Smooth muscle cell (in vitro differentiated cells): ENCODE measurements around the gene AQP2. TPM values are rescaled to one million over a fixed set of nuclear protein-coding genes. Genes with fewer than 3 reads are reported as not detected.

Experiments
- DNase-seq: peaks from one replicate; lab custom pipeline; 2025; ENCODE audit not compliant: unreplicated experiment; lab: John Stamatoyannopoulos, UW
- H2AFZ ChIP-seq: fragments of 200-600 bp; sonication (generic); 2 replicates; pipeline ENCODE4 v1.6.0; 2016; ENCODE audit warnings: antibody characterized with exemption, low read depth, mild to moderate bottlenecking
- H3F3A ChIP-seq: fragments of 200-600 bp; sonication (generic); 2 replicates; pipeline ENCODE4 v1.6.0; 2017; ENCODE audit warnings: antibody characterized with exemption, low read depth
- H3K27ac ChIP-seq: fragments of 200-600 bp; sonication (generic); 2 replicates; pipeline ENCODE4 v1.5.1; 2016; ENCODE audit warnings: low read depth, mild to moderate bottlenecking
- H3K27me3 ChIP-seq: fragments of 200-600 bp; sonication (generic); 2 replicates; pipeline ENCODE4 v1.6.1; 2016; ENCODE audit warnings: low read depth, mild to moderate bottlenecking
- H3K36me3 ChIP-seq: fragments of 200-600 bp; sonication (generic); 2 replicates; pipeline ENCODE4 v1.5.1; 2016; ENCODE audit warnings: low read depth
- H3K4me1 ChIP-seq: fragments of 200-600 bp; sonication (generic); 2 replicates; pipeline ENCODE4 v1.5.1; 2016; ENCODE audit warnings: low read depth
- H3K4me2 ChIP-seq: fragments of 200-600 bp; sonication (generic); 2 replicates; pipeline ENCODE4 v1.6.0; 2016; ENCODE audit warnings: mild to moderate bottlenecking
- H3K4me3 ChIP-seq: fragments of 200-600 bp; sonication (generic); 2 replicates; pipeline ENCODE4 v1.5.1; 2016; ENCODE audit warnings: mild to moderate bottlenecking
- H3K79me2 ChIP-seq: fragments of 200-600 bp; sonication (generic); 2 replicates; pipeline ENCODE4 v1.6.0; 2016; ENCODE audit warnings: low read depth, mild to moderate bottlenecking
- H3K9ac ChIP-seq: fragments of 200-600 bp; sonication (generic); 2 replicates; pipeline ENCODE4 v1.6.0; 2016; ENCODE audit warnings: low read depth
- H3K9me3 ChIP-seq: fragments of 200-600 bp; sonication (generic); replicated peaks from 2 replicates; pipeline ENCODE4 v1.5.1; 2016; ENCODE audit warnings: low read depth
- H4K20me1 ChIP-seq: fragments of 200-600 bp; sonication (generic); 2 replicates; pipeline ENCODE4 v1.6.0; 2016; ENCODE audit warnings: low read depth
- WGBS: methylation state at CpG from one replicate; pipeline ENCODE4 v1.1.7; 2016; ENCODE audit warnings: low lambda C conversion rate; 5-methylcytosine and 5-hydroxymethylcytosine counted together
- polyA plus RNA-seq: library from polyadenylated mRNA; unstranded; fragments of >200 nt; fragmentation: Nextera tagmentation; extraction: Ambion mirVana; gene quantifications from 2 replicates; pipeline ENCODE4 v1.2.1, GENCODE V29; 2016
- total RNA-seq: library from RNA; depleted of rRNA; stranded (reverse); fragments of >200 nt; gene quantifications from 2 replicates; pipeline ENCODE4 v1.2.3, GENCODE V29; 2014
- TF ChIP-seq, protein P1 (sequence below): fragments of 200-600 bp; sonication (generic); IDR thresholded peaks from 2 replicates; pipeline ENCODE4 v1.5.1; 2017; ENCODE audit warnings: borderline replicate concordance, mild to moderate bottlenecking, antibody characterized with exemption; ENCODE audit not compliant: insufficient read depth, poor library complexity, severe bottlenecking

The AQP2 gene
- total and polyA plus RNA-seq, 2 experiments from 2014 or later: 0.13 to 0.14 TPM

DNA sequence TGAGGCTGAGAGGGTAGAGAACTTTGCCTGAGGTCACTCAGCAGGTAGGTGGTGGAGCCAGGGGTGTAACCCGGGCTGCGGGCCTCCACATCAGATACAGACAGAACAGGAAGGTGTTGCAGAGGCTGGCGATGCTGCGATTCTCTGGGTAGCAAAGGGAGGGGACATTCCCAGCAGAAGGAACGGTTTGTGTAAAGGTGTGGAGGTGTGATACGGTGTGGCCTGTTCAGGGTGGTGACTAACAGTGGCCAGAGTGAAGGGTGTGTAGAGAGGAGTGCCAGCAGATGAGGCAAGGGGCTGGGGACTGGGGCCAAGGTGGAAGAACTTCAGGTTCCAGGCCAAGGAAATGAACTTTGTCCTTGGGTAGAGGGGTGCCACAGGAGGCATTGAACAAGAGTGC lies 28.6 kb upstream of the AQP2 start:
- H3K4me2 ChIP-seq: no peak overlapping the region
- no peaks in the 10 kb centered on the region for H3K27me3 ChIP-seq
- no peak overlapping the region for H3K27ac ChIP-seq
- no peak overlapping the region for H3K9ac ChIP-seq
- H3K79me2 ChIP-seq: no peaks in the 10 kb centered on the region
- 77% methylated on average over 6 of the region's 6 CpGs for WGBS
- TF ChIP-seq, protein P1, sequence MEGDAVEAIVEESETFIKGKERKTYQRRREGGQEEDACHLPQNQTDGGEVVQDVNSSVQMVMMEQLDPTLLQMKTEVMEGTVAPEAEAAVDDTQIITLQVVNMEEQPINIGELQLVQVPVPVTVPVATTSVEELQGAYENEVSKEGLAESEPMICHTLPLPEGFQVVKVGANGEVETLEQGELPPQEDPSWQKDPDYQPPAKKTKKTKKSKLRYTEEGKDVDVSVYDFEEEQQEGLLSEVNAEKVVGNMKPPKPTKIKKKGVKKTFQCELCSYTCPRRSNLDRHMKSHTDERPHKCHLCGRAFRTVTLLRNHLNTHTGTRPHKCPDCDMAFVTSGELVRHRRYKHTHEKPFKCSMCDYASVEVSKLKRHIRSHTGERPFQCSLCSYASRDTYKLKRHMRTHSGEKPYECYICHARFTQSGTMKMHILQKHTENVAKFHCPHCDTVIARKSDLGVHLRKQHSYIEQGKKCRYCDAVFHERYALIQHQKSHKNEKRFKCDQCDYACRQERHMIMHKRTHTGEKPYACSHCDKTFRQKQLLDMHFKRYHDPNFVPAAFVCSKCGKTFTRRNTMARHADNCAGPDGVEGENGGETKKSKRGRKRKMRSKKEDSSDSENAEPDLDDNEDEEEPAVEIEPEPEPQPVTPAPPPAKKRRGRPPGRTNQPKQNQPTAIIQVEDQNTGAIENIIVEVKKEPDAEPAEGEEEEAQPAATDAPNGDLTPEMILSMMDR: no peak
- no peaks in the 10 kb centered on the region for H3K36me3 ChIP-seq
- H3K4me3 ChIP-seq: no peak overlapping the region
- no peaks in the 10 kb centered on the region for H3K9me3 ChIP-seq
- DNase-seq: no peak
- H3F3A ChIP-seq: no peaks in the 10 kb centered on the region
- H4K20me1 ChIP-seq: no peaks in the 10 kb centered on the region
- no peaks in the 10 kb centered on the region for H3K4me1 ChIP-seq
- no peak overlapping the region for H2AFZ ChIP-seq

DNA sequence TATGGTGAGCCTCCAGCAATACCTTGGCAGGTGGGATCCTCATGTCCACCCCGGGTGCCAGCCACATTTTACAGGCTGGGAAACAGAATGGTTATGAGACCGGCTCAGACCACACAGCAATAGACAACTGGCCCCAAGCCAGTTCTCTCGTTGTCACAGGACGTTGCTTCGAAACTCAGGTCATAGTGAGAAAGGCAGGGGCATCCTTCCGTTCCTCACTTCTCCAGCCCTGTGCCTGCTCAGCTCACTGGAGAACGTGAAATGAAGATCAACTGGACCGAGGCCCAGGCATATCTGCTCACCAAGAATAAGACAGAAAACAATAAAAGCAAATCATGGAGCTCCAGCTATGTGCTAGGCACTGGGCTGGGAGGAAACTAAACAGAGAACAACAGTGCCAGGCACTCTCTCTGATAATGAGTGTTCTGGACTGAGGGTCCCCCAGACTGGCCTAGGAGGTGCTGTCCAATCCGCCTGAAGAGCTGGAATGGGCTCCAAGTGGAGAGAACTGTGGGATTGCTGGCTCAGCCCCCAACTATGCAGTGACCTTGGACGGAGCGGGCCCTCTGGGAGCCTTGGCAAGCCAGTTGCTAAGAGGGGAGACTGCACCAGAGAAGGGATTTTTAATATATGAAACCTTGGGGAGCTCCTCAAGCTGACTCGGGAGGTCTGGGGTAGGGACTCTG lies 28.0 kb upstream of the AQP2 start:
- WGBS: 93% methylated on average over 12 of the region's 12 CpGs
- no peaks in the 10 kb centered on the region for H3K36me3 ChIP-seq
- no peak overlapping the region for H3K27ac ChIP-seq
- H3K4me2 ChIP-seq: no peak overlapping the region
- TF ChIP-seq, protein P1: no peak
- no peaks in the 10 kb centered on the region for H3K27me3 ChIP-seq
- no peak for DNase-seq
- H3K4me3 ChIP-seq: no peak overlapping the region
- H4K20me1 ChIP-seq: no peaks in the 10 kb centered on the region
- H3K9ac ChIP-seq: no peak overlapping the region
- H3K79me2 ChIP-seq: no peaks in the 10 kb centered on the region
- H3K4me1 ChIP-seq: no peaks in the 10 kb centered on the region
- no peak overlapping the region for H2AFZ ChIP-seq
- H3K9me3 ChIP-seq: no peaks in the 10 kb centered on the region
- no peaks in the 10 kb centered on the region for H3F3A ChIP-seq

DNA sequence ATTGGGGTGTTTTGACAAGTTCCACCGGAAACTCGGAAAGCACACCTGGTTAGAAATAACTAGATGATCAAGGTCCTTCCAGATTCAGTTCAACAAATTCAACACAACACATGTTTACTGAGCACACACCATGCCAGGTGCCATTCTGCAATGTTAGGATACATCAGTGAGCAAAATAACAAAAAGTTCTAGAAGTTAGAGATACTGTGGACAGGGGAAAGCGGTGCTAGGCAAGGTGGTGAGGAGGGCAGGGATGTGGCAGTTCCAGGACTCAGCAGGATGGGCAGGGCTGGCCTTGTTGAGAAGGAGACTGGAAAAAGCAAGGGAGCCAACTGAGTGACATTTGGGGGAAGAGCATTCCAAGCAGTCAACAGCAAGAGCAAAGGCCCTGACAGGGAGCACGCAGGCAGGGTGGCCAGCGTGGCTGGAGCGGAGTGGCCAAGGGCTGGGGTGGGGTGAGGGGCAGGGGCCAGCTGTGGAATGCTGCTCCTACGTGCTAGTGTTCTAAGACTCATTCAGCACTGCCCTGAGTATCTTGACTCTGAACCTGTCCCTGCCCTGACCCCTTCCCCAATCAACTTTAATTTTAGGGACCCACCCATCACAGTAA lies 27.4 kb upstream of the AQP2 start:
- TF ChIP-seq, protein P1: no peak
- 88% methylated on average over 7 of the region's 7 CpGs for WGBS
- Histone ChIP-seq H3K4me2 (no peak overlapping the region), H3K4me3 (no peak overlapping the region), H4K20me1 (no peaks in the 10 kb centered on the region), H2AFZ (no peak overlapping the region), H3K9me3 (no peaks in the 10 kb centered on the region), H3K4me1 (no peaks in the 10 kb centered on the region), H3F3A (no peaks in the 10 kb centered on the region), H3K27me3 (no peaks in the 10 kb centered on the region), H3K9ac (no peak overlapping the region), H3K79me2 (no peaks in the 10 kb centered on the region), H3K27ac (no peak overlapping the region), H3K36me3 (no peaks in the 10 kb centered on the region)
- no peak for DNase-seq
